GM19372 (cell line): Measurements from ENCODE around the gene CALN1.

Experiments used
- ATAC-seq: cut with Tn5 transposase; IDR thresholded peaks from one replicate; pipeline ENCODE4 v1.9.1; 2021; ENCODE audit warnings: mild to moderate bottlenecking, low read depth, moderate library complexity; ENCODE audit not compliant: unreplicated experiment

CALN1 gene

GRCh38 chr7:72334066-72334465 is 78.1 kb downstream of the CALN1 start:
- no peak for ATAC-seq

GRCh38 chr7:72326811-72327210 is 85.3 kb downstream of the CALN1 start:
- no peak for ATAC-seq

GRCh38 chr7:72326365-72326764 is 85.8 kb downstream of the CALN1 start:
- no peak for ATAC-seq

- ATAC-seq, result no peak
Observed at GRCh38 chr7:72325561-72325960, 86.6 kb downstream of the CALN1 start.

GRCh38 chr7:72321637-72322036 is 90.5 kb downstream of the CALN1 start:
- ATAC-seq, result no peak

- no peak for ATAC-seq
Observed at GRCh38 chr7:72321081-72321480, 91.1 kb downstream of the CALN1 start.

- ATAC-seq, result no peak
Observed at GRCh38 chr7:72317341-72317740, 94.8 kb downstream of the CALN1 start.

- ATAC-seq, result no peak
Observed at GRCh38 chr7:72316148-72316547, 96.0 kb downstream of the CALN1 start.

- ATAC-seq, result no peak
Observed at GRCh38 chr7:72313906-72314305, 98.2 kb downstream of the CALN1 start.

GRCh38 chr7:72310301-72310700 is 101.8 kb downstream of the CALN1 start:
- ATAC-seq, result no peak

- no peak for ATAC-seq
Observed at GRCh38 chr7:72309476-72309875, 102.7 kb downstream of the CALN1 start.

- ATAC-seq, result no peak
Observed at GRCh38 chr7:72308986-72309385, 103.2 kb downstream of the CALN1 start.

GRCh38 chr7:72307566-72307965 is 104.6 kb downstream of the CALN1 start:
- ATAC-seq, result no peak

GRCh38 chr7:72298912-72299311 is 113.2 kb downstream of the CALN1 start:
- ATAC-seq, result no peak

- no peak for ATAC-seq
Observed at GRCh38 chr7:72298091-72298490, 114.0 kb downstream of the CALN1 start.

- ATAC-seq, result no peak
Observed at GRCh38 chr7:72297636-72298035, 114.5 kb downstream of the CALN1 start.

- ATAC-seq, result no peak
Observed at GRCh38 chr7:72292794-72293193, 119.3 kb downstream of the CALN1 start.

GRCh38 chr7:72292118-72292517 is 120.0 kb downstream of the CALN1 start:
- no peak for ATAC-seq

- ATAC-seq, result no peak
Observed at GRCh38 chr7:72286519-72286918, 125.6 kb downstream of the CALN1 start.

GRCh38 chr7:72283309-72283708 is 128.8 kb downstream of the CALN1 start:
- ATAC-seq, result no peak

GRCh38 chr7:72281308-72281707 is 130.8 kb downstream of the CALN1 start:
- no peak for ATAC-seq

GRCh38 chr7:72279203-72279602 is 132.9 kb downstream of the CALN1 start:
- ATAC-seq, result no peak

- ATAC-seq, result no peak
Observed at GRCh38 chr7:72278550-72278949, 133.6 kb downstream of the CALN1 start.
